ENCODE results near the gene SBF1.

SBF1 gene

GRCh38 chr22:50485221-50486131 lies 10.6 kb upstream of the SBF1 start:
- DNase-seq (ENCODE audit: low read depth): no peak

DNA sequence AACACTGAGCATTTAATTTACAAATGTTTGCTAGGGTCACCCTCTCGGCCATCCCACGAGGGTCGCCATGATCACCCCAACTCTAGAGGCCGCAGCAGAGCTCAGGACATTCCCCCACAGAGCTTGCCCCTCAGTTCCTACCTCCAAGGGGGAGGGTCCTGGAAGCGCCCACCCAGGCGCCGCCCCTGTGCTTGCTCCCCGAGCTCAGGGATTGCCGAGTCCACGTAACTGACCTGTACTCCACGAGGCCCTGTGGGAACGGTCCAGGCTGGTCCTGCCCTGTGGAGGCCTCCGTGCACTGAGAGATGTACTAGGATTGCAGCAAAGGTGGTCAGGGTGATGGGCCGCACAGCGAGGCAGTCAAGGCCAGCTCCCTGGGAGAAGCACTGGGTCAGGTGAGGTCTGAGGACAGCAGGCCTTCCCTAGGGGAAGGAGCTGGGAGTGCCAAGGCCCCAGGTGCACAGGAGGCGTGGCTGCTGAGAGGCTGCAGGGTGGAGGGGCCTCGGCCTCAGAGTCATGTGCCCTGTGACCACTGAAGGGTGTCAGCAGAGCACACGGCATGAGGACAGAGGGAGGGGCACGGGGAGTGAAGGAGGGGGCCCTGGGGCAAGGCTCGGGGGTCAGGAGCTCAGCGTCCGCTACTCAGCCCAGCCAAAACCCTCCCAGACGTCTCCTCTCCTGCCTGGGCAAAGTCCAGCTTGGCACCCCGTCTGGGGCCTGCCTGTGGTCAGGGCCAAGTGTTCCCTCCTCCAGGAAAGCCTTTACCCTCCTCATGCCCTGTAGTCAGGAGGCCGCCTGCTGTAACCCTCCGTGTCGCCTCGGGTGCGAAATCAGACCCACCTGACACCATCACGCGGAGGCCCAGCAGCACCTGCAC lies 9.4 kb upstream of the SBF1 start:
- DNase-seq (ENCODE audit: low read depth): no peak

DNA sequence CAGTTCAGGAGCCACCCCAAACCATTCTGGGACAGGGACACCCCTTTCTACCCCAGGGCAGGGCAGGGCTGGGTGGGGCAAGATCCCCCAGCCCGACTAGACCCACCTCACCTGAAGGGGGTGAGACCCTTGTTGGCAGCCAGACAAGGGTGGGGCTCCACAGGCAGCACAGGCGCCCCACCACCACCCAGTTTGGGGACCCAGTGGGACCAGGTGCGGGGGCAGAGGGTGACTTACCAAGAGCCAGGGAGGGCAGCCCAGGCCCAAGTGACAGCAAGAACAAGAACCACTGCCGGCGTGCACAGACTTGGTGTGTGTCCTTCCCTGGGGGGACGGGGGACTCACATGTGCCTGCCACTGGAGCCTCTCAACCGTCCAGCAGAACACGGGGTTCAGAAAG lies 8.7 kb upstream of the SBF1 start:
- DNase-seq (ENCODE audit: low read depth): no peak

DNA sequence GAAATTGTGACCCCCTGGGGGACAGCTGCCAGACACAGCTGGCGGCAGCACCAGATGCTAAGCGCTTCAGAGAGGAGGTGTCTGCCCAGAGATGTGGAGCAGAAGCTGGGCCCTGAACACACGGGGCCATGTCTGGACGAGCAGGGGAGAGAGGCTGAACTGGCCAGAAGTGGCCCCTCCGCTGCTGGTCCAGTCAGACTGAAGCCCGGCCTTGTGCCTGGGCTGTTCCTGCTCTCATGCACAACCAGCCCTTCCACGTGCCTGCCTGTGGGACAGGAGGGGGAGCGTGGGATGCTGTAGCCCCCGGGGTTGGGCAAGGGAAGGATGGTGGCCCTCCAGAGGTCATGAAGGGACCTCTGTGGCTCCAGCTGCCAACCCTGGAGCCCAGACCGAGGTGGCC lies 8.3 kb upstream of the SBF1 start:
- no peak for DNase-seq (ENCODE audit: low read depth)

DNA sequence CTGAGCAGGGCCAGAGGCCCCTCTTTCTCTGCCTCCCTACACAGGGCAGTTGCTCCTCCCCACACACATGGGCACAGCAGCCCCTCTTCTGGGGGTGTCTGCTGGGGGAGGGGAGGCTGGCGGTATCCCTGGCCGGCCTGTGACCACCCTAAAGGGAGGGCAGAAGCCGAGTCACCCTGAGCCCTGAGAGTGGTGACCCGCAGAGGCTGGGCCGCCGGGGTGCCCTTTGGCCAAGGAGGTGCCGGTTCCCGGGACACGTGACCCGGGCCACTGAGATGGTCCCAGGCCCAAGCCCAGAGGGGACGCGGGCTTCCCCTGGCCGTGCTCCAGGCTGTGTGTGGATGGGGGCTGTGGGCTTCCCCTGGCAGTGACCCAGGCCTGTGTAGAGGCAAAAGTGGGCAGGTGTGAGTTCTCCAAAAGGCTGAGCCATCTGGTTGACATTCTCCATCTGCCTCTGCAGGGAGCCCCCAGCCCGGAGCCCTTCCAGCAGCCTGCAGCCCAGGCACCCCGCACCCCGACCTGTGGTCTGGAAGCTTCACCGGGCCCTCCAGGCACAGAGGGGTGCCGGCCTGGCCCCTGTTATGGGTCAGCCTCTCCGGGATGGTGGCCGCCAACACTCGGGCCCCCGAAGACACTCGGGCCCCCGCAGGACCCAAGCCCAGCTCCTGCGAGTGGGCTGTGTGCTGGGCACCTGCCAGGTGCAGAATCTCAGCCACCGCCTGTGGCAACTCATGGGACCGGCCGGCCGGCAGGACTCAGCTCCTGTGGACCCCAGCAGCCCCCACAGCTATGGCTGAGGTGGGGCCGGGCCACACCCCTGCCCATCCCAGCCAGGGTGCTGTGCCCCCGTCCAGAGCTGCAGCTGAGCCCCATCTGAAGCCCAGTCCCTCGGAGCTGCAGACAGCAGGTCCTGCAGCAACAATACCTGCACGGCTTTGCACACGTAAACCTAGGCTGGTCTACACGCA lies 7.6 kb upstream of the SBF1 start:
- no peak for DNase-seq (ENCODE audit: low read depth)

GRCh38 chr22:50481440-50482106 lies 6.7 kb upstream of the SBF1 start, which contains the start of gene ADM2:
ADM2 (plus strand) TSS chr22:50481543; CDS start chr22:50481848, 305 bp downstream.
- DNase-seq (ENCODE audit: low read depth): no peak

- DNase-seq (ENCODE audit: low read depth): no peak
These were observed 6.2 kb upstream of the SBF1 start for GRCh38 chr22:50481045-50481439.

- DNase-seq (ENCODE audit: low read depth): no peak
These were observed 4.9 kb upstream of the SBF1 start for GRCh38 chr22:50479721-50480120.

DNA sequence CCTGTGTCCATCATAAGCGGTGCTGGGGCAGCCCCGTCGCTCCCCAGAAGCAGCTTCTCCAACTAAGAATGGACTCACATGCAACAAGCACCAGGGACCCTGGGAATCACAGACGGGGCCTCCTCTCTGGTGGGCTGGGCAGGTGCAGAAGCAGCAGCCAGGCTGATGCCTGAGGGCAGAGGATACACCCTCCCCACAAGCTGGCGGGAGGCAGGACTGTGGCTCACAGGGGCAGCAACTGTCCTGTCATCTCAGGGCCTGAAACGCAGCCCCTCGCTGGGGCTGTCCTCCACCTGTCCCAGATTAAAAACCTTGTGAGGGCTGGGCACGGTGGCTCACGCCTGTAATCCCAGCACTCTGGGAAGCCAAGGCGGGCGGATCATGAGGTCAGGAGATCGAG lies 3.1 kb upstream of the SBF1 start:
- DNase-seq (ENCODE audit: low read depth): no peak

DNA sequence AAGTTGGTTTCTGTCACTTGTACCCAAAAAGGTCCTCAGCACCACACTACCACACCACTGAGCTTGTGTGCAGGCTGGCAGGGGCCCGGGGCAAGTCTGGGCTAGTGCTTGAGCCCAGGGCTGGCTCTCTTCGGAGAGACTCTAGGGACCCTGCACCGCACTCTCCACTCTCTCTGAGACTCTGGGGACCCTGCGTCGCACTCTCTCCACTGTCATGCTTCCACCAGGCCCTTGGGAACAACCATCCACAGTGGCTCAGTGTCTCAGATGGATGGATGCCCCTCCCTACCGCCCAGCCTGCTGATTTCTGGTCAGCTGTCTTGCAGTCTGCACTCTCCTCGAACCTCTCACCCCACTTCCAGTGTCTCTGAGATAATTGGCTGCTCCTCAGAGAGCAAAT lies 2.0 kb upstream of the SBF1 start:
- DNase-seq (ENCODE audit: low read depth): no peak

GRCh38 chr22:50475652-50476002 lies 792 bp upstream of the SBF1 start:
- no peak for DNase-seq (ENCODE audit: low read depth)

DNA sequence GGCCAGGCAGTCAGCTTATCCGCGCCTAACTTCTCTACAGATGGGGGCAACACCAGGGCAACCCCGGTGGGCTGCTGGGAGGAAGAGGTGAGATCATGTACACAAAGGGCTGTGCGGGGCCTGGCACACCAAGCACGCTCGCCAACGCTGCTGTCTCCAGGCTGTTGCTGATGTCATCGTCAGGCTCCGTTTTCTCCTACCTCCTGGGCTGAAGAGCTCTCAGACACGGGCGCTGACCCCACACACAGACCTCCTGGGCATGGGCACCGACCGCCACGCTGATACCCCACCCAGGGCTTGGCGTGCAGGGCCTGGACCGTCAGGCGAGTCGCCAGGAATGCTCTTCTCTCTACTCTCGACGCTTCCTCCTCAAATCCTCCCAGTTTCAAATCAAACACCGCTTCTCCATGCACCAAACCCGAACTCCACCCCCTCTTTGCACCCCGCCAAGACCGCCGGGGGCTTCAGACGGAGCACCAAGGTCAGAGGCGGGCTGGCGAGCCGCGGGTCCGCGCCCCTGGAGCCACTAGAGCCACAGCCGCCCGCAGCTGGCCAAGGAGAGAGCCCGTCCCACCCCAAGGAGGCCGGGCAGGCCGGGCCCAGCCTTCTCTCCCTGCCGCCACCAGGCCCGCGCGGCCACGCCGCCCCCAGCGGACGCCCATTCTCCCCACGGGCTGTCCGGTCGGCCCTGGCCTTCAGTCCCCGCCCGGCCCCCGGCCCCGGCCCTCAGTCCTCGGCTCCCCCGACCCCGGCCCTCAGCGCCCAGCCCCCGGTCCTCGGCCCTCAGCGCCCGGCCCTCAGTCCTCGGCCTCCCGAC lies 772 bp downstream of the SBF1 start:
- DNase-seq (ENCODE audit: low read depth): no peak

DNA sequence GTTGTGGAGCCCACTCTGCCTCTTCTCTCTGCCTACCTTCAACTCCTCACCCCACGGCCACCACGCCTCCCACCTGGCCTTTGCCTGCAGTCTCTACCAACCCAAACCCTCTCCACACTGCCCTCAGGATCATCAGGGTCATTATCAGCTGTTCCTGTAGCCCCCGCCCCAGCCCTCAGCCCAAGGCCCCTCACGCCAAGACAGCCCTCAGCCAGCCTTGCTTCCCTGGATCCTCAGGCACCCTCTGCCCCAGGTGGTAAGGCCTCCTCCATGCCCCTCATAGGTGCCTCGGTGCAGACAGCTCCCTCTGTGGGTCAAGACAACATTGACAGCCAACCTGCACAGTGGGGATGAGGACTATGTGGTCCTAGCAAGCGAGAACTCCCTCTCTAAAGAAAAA lies 1.7 kb downstream of the SBF1 start:
- no peak for DNase-seq (ENCODE audit: low read depth)

DNA sequence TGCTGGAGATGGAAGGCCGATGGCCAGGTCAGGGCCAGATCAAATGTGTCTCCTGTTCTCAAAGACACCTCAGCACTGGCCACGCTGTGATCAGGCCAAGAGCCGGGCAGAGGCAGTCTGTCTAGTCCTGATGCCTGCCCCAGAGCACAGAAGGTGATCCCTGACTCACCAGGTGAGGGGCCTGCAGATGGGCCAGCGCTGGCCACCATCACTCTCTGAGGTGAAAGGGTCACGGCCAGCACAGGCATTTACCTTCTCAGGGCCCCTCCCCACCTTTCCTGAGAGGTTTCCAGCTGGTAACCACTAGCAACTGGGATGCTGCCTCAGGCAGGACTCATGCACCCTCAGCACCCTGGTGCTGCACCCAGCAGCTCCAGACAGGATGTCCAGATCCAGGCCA lies 2.9 kb downstream of the SBF1 start:
- no peak for DNase-seq (ENCODE audit: low read depth)

GRCh38 chr22:50471197-50471847 lies 3.5 kb downstream of the SBF1 start:
- no peak for DNase-seq (ENCODE audit: low read depth)

- DNase-seq (ENCODE audit: low read depth): no peak
These were observed 4.3 kb downstream of the SBF1 start for GRCh38 chr22:50470491-50470890.

GRCh38 chr22:50469377-50470305 lies 5.2 kb downstream of the SBF1 start:
- no peak for DNase-seq (ENCODE audit: low read depth)

- DNase-seq (ENCODE audit: low read depth): no peak
These were observed 6.2 kb downstream of the SBF1 start for GRCh38 chr22:50468626-50469025.
